Urinary bladder (tissue), 4 donors: Measurements from ENCODE around the gene SPACA4. TPM values are rescaled to one million over a fixed set of nuclear protein-coding genes. Genes with fewer than 3 reads are reported as not detected.
A peak's percentile ranks its signal among the peaks of the same experiment; 100 is the strongest.

Experiments used
- DNase-seq: peaks from one replicate; pipeline ENCODE4 v3.0.0-alpha.2; 2015; ENCODE audit errors: extremely low spot score
- H3K27ac ChIP-seq: one replicate; pipeline ENCODE4 v1.5.1; 2013; ENCODE audit warnings: low read depth, mild to moderate bottlenecking, moderate library complexity
- H3K36me3 ChIP-seq: one replicate; pipeline ENCODE4 v1.6.1; 2013; ENCODE audit warnings: mild to moderate bottlenecking, moderate library complexity; ENCODE audit not compliant: insufficient read depth
- H3K4me1 ChIP-seq: one replicate; pipeline ENCODE4 v1.6.1; 2013; ENCODE audit warnings: mild to moderate bottlenecking, moderate library complexity; ENCODE audit not compliant: insufficient read depth
- H3K4me3 ChIP-seq: one replicate; pipeline ENCODE4 v1.5.1; 2013; ENCODE audit warnings: low read depth, low read length
- WGBS: extraction: QIAGEN DNeasy Blood & Tissue Kit; methylation state at CpG from one replicate; pipeline ENCODE4 v1.1.7; 2013; 5-methylcytosine and 5-hydroxymethylcytosine counted together
- polyA plus RNA-seq: library from polyadenylated mRNA; stranded (reverse); fragments of 200-250 nt; gene quantifications from one replicate; pipeline ENCODE4 v1.2.3, GENCODE V29; 2013
- total RNA-seq: library from RNA; depleted of rRNA; stranded (reverse); fragments of >200 nt; gene quantifications from one replicate; pipeline ENCODE4 v1.2.3, GENCODE V29; 2014
- donor health status: healthy with polysubstance abuse.
- donor health status: healthy.

The SPACA4 gene
- total and polyA plus RNA-seq, 2 donors = not detected

DNA sequence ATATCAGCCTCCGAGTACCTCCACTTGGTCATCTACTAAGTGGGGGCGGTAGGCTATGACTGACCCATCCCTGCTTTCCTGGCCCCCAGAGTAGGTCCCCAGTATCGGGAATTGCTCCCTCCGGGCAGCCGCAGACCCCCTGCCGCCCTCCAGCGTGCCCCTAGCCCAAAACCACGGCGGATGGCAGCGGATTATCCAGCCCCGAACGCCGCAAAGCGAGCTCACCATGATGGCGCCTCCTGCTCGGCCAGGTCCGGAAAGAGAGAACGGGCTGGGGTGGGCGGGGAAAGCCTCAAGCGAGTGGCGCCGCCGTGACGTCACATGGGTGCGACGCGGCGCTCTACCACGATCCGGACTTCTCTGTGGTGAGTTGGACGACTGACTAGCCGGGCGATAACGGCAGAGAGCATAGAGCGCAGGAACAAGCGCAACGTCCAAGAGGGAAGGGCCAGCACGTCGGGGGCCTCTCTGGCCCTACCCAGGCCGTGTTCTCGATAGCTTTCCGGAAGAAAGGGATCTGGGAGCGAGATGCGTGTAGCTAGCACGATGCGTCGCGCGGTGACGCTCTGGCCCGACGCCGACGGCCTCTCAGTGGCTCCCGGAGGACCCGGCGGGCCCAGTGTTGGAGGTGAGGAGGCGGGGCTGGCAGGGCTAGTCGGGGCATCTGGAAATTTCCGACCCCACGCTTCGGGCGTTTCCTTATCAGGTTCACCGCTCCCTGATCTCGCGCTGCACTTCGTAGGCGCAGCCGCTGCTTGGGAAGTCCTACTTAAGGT, 12.6 kb downstream of the SPACA4 start, which contains the start of the genes RPL18 and SPHK2:
TSS of gene RPL18 (minus strand) at position 263 of the 776 bp plus-strand sequence. CDS start at position 228, 35 bp downstream.
TSS of gene SPHK2 (plus strand) at position 591 of the 776 bp plus-strand sequence. CDS start 1,009 bp downstream, outside the sequence.
- WGBS = under 1% methylated on average over 69 of the region's 69 CpGs
- H3K4me3 ChIP-seq = peak within 1 kb of the TSS; percentile 63
- no peaks in the 10 kb centered on the region for H3K36me3 ChIP-seq
- no peaks in the 10 kb centered on the region for H3K4me1 ChIP-seq
- peak; percentile 98 for DNase-seq
- H3K27ac ChIP-seq = peak within 1 kb of the TSS; percentile 94

DNA sequence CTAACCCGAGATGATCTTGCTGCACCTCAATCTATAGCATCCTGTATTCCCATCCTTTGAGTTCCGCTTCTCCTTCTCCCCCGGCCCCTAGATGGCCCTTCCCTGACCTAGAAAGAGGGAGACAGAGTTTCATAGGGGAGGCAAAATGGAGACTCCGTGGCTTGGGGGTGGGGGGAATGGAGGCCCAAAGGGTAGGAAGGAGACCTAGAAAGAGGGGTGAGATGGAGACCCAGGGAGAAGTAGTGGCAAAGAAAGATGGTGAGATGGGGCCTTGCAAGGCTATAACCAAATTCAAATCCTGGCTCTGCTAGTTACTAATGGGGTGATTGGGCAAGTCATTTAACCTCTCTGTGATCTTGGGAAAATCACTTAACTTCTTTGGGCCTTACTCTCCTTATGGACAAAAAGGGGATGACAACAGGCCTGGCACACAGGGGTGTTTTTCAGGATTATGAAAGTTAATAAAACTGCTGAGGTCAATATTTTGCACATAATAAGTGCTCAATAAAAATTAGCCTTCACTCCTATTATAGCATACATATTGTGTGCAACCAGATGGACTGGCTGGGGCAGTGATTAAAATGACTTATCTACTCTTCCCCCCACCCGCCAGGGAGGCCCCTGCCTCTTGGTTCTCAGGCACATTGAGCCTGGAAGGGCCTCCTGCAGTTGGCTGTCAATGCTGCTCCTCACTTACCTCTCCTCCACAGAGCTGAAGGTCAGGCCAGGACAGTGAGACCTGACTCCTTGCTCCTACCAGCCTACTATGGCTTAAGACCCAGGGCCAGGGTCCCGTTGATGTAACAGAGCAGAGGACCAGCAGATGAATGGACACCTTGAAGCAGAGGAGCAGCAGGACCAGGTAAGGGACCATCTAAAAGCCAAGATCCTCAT, 13.4 kb downstream of the SPACA4 start:
- Histone ChIP-seq H3K4me1 (no peaks in the 10 kb centered on the region), H3K27ac (peak overlapping the region; percentile 94), H3K4me3 (peak overlapping the region; percentile 52), H3K36me3 (no peaks in the 10 kb centered on the region)
- no peak for DNase-seq
- 27% methylated on average over 6 of the region's 6 CpGs for WGBS

DNA sequence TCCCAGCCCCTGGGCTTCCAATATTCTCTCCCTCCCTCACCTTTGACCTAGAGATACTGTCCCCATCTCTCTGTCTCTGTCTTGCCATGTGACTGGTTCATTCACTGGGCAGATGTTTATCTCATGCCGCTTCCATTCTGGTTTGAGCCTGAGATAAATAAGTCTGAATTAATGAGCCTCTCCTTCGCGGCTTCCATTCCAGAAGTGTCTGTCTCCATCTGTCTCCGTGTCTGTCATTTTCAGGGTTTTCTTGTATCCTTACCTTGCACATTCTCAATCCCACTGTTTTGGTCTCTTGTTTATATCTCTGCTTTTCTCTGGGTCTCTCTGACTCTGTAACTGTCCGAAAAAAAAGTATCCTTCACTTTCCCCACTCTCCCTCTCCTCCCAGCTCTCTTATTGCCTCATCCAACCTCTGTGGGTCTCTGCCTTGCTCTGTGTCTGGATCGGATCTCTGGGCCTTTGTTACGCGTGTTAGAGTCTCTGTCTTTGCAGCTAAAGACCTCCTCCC, 17.1 kb downstream of the SPACA4 start:
- 10% methylated on average over 8 of the region's 8 CpGs for WGBS
- no peaks in the 10 kb centered on the region for H3K36me3 ChIP-seq
- H3K4me1 ChIP-seq = no peaks in the 10 kb centered on the region
- H3K27ac ChIP-seq = peak overlapping the region; percentile 74
- DNase-seq = no peak
- H3K4me3 ChIP-seq = no peak overlapping the region

DNA sequence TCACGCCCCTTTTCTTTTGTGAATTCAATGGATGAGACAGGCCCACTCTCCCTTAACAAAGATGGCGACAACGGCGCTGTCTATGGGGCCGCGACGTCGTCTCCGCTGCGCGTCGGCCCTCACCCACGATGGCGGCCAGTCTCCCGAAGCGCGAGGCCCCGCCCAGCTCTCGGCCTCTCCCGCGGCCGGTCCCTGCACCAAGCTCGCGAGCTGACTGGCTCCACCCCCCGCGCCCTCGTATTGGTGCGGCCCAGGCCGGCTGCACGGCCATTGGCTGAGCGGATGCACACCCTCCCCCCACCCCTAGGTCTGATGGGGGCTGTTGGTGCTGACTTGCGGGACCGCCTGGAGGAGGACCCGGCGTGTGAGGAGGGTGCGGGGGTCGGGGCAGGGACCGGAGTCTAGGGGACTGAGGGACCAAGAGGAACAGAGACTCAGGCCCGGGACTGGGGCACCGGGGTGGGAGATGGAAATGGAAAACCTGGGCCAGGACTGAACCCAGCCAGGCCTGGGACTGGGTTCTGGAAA, 17.6 kb downstream of the SPACA4 start:
- DNase-seq = peak; percentile 89
- WGBS = under 1% methylated on average over 40 of the region's 40 CpGs
- Histone ChIP-seq H3K4me1 (no peaks in the 10 kb centered on the region), H3K4me3 (peak overlapping the region; percentile 38), H3K36me3 (no peaks in the 10 kb centered on the region), H3K27ac (peak overlapping the region; percentile 74)

DNA sequence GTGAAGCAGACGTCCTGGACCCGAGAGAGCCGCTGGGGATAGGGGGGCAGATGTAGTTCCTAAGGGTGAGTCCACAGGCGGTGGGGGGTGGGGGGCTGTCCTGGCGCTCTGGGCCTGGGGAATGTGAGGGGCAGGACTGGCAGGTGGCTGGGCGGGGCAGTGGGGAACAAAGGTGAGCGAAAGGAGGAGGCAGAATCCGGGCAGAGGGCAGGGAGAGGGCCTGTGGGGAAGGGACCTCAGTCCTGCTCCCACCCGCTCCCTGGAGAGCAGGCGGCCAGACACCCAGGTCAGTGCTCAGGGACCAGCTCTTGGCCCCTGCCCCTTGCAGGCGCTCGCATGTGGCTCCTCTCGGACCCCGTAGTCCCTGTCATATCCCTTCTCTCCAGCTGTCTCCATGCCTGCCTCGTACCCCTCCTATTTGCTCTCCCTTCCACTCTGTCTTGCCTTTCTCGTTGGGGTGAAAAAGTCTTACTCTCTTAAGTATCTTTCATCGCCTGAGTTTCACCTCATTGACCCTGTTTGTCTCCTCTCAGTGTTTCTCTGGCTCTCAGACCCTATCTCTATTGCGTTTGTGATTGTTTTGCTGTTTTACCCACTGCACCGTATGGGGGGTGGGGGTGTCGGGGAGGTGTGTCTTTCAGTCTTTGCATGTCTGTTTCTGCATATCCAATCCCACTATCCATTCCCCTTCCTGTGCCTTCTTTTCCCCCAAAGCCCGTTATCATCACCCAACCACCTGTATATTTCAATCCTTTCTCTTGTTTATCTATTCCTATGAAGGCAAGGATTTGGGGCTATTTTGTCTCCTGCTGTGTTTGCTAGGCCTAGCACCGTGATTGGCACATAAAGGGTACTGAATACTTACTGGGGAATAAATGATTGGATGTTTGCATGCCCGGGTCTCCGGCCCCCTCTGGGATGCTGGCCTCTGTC, 18.5 kb downstream of the SPACA4 start:
- no peak for DNase-seq
- Histone ChIP-seq H3K36me3 (no peaks in the 10 kb centered on the region), H3K27ac (no peak overlapping the region), H3K4me3 (peak overlapping the region; percentile 38), H3K4me1 (no peaks in the 10 kb centered on the region)
- 53% methylated on average over 24 of the region's 24 CpGs for WGBS

DNA sequence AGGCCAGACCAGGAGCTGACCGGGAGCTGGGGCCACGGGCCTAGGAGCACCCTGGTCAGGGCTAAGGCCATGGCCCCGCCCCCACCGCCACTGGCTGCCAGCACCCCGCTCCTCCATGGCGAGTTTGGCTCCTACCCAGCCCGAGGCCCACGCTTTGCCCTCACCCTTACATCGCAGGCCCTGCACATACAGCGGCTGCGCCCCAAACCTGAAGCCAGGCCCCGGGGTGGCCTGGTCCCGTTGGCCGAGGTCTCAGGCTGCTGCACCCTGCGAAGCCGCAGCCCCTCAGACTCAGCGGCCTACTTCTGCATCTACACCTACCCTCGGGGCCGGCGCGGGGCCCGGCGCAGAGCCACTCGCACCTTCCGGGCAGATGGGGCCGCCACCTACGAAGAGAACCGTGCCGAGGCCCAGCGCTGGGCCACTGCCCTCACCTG, 19.4 kb downstream of the SPACA4 start:
- WGBS = 92% methylated on average over 30 of the region's 30 CpGs
- Histone ChIP-seq H3K4me1 (no peaks in the 10 kb centered on the region), H3K4me3 (no peak overlapping the region), H3K36me3 (no peaks in the 10 kb centered on the region), H3K27ac (no peak overlapping the region)
- DNase-seq = no peak

DNA sequence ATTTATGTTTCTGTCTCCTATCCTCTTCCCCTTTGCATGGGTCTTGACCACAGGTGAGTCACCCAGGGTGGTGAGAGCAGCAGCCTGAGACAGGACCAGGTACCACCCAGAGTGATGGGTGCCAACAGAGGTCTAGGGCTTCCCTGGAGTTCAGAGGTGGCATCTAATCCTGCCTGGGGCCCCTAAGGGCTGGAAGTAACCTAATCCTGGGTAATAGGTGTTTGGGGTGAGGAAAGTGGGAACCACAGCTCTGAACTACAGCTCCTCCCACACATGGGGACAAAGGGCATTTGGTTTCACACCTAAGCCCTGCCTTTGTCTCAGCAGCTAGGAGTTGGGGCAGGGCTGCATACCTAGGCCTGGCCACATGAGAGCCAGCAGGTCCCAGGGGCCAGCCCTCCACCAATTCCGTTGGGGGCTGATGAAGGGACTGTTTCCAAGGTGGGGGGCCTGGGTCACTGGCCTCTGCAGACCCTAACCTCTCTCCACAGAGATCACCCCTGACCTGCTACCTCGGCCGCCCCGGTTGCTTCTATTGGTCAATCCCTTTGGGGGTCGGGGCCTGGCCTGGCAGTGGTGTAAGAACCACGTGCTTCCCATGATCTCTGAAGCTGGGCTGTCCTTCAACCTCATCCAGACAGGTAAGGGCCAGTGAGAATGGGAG, 20.8 kb downstream of the SPACA4 start:
- 75% methylated on average over 6 of the region's 6 CpGs for WGBS
- Histone ChIP-seq H3K36me3 (no peaks in the 10 kb centered on the region), H3K4me1 (no peaks in the 10 kb centered on the region), H3K27ac (no peak overlapping the region), H3K4me3 (no peak overlapping the region)
- DNase-seq = no peak

DNA sequence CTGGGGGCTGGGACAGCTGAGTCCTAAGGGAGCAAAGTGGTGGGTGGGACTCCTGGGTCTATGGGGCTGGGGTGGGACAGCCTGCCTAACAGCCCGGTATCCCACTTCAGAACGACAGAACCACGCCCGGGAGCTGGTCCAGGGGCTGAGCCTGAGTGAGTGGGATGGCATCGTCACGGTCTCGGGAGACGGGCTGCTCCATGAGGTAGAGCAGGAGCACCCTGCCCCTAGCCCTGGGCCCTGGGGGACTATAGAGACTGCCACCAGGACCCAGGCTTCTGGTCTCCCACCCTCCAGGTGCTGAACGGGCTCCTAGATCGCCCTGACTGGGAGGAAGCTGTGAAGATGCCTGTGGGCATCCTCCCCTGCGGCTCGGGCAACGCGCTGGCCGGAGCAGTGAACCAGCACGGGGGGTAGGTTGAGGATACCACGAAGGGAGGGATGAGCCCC, 21.3 kb downstream of the SPACA4 start:
- DNase-seq = no peak
- 83% methylated on average over 17 of the region's 17 CpGs for WGBS
- Histone ChIP-seq H3K27ac (no peak overlapping the region), H3K4me1 (no peaks in the 10 kb centered on the region), H3K36me3 (no peaks in the 10 kb centered on the region), H3K4me3 (no peak overlapping the region)

DNA sequence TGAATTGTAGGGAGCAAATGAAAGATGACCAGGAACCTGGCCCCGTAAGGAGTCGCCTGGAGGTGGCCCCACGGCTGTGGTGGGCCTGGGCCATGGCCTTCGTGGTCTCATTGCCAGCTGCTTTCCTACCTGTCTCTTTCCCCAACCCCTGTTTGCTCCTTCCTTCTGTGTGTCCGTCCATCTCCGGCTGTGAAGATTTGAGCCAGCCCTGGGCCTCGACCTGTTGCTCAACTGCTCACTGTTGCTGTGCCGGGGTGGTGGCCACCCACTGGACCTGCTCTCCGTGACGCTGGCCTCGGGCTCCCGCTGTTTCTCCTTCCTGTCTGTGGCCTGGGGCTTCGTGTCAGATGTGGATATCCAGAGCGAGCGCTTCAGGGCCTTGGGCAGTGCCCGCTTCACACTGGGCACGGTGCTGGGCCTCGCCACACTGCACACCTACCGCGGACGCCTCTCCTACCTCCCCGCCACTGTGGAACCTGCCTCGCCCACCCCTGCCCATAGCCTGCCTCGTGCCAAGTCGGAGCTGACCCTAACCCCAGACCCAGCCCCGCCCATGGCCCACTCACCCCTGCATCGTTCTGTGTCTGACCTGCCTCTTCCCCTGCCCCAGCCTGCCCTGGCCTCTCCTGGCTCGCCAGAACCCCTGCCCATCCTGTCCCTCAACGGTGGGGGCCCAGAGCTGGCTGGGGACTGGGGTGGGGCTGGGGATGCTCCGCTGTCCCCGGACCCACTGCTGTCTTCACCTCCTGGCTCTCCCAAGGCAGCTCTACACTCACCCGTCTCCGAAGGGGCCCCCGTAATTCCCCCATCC, 22.1 kb downstream of the SPACA4 start:
- no peaks in the 10 kb centered on the region for H3K36me3 ChIP-seq
- H3K4me3 ChIP-seq = no peak overlapping the region
- WGBS = 83% methylated on average over 34 of the region's 34 CpGs
- no peak for DNase-seq
- no peak overlapping the region for H3K27ac ChIP-seq
- H3K4me1 ChIP-seq = no peaks in the 10 kb centered on the region

DNA sequence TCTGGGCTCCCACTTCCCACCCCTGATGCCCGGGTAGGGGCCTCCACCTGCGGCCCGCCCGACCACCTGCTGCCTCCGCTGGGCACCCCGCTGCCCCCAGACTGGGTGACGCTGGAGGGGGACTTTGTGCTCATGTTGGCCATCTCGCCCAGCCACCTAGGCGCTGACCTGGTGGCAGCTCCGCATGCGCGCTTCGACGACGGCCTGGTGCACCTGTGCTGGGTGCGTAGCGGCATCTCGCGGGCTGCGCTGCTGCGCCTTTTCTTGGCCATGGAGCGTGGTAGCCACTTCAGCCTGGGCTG, 22.7 kb downstream of the SPACA4 start:
- no peak for DNase-seq
- Histone ChIP-seq H3K27ac (no peak overlapping the region), H3K36me3 (no peaks in the 10 kb centered on the region), H3K4me3 (no peak overlapping the region), H3K4me1 (no peaks in the 10 kb centered on the region)
- WGBS = 85% methylated on average over 22 of the region's 22 CpGs

DNA sequence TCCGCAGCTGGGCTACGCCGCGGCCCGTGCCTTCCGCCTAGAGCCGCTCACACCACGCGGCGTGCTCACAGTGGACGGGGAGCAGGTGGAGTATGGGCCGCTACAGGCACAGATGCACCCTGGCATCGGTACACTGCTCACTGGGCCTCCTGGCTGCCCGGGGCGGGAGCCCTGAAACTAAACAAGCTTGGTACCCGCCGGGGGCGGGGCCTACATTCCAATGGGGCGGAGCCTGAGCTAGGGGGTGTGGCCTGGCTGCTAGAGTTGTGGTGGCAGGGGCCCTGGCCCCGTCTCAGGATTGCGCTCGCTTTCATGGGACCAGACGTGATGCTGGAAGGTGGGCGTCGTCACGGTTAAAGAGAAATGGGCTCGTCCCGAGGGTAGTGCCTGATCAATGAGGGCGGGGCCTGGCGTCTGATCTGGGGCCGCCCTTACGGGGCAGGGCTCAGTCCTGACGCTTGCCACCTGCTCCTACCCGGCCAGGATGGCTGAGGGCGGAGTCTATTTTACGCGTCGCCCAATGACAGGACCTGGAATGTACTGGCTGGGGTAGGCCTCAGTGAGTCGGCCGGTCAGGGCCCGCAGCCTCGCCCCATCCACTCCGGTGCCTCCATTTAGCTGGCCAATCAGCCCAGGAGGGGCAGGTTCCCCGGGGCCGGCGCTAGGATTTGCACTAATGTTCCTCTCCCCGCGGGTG, 23.2 kb downstream of the SPACA4 start:
- Histone ChIP-seq H3K27ac (no peak overlapping the region), H3K4me1 (no peaks in the 10 kb centered on the region), H3K36me3 (no peaks in the 10 kb centered on the region), H3K4me3 (no peak overlapping the region)
- 40% methylated on average over 48 of the region's 48 CpGs for WGBS
- DNase-seq = no peak
